AG10803 (cell line): ENCODE measurements around the gene CDC42BPB.

ENCODE experiments used
- DNase-seq: peaks from one replicate; pipeline ENCODE4 v3.0.0; 2010; ENCODE audit warnings: low read depth
- H3K4me3 ChIP-seq: 2 replicates; pipeline ENCODE4 v1.5.1; 2011; ENCODE audit warnings: mild to moderate bottlenecking, low read length, control low read depth
- TF ChIP-seq, protein P1 (sequence below): conservative IDR thresholded peaks from 2 replicates; pipeline ENCODE4 v1.5.1; 2011; ENCODE audit warnings: mild to moderate bottlenecking, low read length, control low read depth, inconsistent platforms

The CDC42BPB gene

DNA sequence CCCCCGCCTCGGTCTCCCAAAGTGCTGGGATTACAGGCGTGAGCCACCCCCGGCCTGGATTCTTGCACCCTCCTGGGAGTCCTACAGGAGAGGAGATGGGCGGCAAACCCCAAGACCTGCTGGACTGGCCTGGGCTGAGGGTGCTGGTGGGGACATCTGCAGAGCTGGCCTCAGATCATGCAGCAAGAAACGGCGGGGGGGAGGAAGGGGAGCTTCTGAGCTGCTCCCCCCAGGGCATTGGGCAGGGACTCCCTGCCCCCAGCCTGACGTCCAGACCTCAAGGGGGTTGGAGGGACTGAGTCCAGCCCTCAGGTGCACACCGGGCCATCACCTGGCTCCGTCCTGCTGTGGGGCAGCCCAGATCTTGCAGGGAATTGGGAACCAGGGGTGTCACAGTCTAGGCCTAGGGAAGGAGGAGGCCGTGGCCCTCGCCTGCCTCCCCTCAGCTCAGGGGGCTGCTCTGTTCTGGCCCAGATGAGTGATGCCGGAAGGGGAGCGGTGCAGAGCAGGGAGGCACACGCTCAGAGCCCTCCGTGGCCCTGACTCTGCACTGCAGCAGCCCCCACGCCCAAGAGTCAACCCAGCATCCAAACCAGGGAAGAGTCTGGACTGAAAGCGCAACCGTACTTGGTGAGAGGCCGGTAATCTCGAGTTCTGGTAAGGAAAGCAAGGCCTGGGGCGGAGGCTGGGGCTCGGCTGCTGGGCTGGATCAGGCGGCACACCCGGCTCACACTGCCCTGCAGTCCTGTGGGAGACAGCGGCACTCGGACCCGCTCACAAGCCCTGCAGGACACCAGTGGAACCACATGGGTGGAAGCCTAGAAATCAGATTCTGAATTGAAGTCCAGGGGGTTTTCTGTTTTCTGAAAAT lies 143.8 kb downstream of the CDC42BPB start:
- TF ChIP-seq, protein P1, sequence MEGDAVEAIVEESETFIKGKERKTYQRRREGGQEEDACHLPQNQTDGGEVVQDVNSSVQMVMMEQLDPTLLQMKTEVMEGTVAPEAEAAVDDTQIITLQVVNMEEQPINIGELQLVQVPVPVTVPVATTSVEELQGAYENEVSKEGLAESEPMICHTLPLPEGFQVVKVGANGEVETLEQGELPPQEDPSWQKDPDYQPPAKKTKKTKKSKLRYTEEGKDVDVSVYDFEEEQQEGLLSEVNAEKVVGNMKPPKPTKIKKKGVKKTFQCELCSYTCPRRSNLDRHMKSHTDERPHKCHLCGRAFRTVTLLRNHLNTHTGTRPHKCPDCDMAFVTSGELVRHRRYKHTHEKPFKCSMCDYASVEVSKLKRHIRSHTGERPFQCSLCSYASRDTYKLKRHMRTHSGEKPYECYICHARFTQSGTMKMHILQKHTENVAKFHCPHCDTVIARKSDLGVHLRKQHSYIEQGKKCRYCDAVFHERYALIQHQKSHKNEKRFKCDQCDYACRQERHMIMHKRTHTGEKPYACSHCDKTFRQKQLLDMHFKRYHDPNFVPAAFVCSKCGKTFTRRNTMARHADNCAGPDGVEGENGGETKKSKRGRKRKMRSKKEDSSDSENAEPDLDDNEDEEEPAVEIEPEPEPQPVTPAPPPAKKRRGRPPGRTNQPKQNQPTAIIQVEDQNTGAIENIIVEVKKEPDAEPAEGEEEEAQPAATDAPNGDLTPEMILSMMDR = no peak

DNA sequence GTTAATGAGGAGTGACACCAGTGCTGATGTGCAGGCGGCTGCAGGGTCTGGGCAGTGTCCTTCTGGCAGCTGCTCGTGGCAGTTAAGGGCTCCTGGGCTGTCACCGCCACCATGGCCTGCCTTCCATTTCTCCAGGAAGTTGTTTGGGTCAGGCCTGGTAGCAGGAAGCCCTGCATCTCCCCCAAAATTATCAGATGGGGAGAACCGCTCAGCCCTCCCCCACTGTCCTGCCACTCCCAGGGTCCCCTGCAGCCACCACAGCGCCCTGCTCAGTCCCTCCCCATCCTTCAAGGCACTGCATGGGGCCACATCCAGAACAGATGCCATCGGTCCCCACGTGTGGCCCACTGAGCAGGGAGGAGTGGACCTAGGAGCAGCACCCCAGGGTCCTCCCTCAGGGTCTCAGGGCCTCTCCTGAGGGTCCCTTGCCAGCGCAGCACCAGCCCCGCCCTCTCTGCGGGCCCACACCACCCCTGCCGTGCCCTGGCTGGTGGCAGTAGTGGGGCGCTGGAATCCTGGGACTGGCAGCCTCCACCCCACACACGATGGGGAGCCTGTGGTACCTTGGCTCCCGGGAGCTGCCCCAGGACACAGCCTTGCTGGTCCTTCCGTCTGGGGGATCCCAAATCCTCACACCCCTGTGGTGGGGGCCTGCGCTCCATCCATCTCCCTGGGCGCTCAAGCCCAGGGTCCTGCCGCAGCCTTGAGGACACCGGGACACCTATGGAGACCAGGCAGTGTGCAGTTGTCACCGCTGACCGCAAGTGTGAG lies 145.2 kb downstream of the CDC42BPB start:
- H3K4me3 ChIP-seq = no peak overlapping the region
- DNase-seq = no peak
- TF ChIP-seq, protein P1 = no peak

More for the DNA sequence above, 143.8 kb downstream of the CDC42BPB start:
- no peak for DNase-seq
- H3K4me3 ChIP-seq = no peak overlapping the region

DNA sequence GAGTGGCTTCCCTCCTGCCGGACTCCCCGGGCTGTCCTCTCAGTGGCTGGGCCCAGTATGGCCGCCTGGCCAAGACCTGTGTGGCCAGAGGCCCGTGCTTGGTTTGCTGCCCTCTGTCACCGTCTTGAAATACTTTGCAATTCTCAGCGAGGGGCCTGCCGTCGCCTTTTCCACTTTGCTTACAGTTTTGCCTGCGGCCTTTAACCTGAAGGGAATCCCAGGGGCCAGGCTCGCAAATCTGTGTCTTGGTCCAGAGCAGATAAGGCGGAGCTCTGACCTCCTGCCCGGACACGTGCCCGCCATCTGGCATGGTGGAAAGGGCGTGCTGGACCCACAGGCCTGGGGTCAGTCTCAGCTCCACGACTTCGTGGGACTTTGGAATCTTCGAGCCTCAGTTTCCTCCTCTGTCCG lies 145.8 kb downstream of the CDC42BPB start:
- H3K4me3 ChIP-seq = no peak overlapping the region
- DNase-seq = no peak
- TF ChIP-seq, protein P1 = no peak

DNA sequence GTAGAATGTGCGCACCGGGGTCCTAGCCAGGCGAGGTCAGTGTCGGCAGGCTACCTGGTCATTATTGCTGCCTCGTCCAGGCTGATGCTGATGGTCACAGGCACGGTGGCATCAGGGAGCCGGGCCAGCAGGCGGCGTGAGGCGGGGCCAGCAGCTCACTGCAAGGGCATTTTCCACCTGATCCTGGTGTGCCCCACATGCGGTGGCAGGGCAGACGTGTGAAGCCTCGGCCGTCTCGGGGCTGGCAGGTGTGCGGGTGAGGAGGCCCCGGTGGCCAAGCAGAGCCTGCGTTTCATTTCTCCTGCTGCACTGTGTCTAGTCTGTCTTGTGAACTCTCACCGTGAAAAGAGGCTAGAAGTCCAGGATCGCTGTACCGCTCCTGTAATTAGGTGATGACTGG lies 146.9 kb downstream of the CDC42BPB start:
- DNase-seq = no peak
- H3K4me3 ChIP-seq = no peak overlapping the region
- TF ChIP-seq, protein P1 = no peak

DNA sequence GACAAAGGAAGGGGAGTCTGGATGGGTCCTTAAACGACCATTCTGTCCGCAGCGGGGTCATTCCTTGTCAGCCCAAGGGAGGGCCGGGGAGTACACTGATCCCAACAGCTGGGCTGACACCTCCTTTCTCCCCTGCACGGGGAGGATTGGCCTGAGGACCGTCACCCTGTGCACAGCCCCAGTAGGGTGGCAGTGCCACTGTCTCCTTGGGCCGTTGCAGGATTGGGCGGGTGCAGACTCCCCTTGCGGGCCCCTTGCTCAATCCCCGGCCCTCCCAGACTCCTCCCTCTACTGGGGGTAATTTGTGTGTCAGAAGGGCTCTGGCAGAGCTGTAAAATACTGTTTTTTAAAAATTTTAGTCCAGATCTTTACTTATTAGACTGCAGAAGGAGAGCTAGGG lies 147.4 kb downstream of the CDC42BPB start:
- no peak overlapping the region for H3K4me3 ChIP-seq
- TF ChIP-seq, protein P1 = no peak
- DNase-seq = no peak

DNA sequence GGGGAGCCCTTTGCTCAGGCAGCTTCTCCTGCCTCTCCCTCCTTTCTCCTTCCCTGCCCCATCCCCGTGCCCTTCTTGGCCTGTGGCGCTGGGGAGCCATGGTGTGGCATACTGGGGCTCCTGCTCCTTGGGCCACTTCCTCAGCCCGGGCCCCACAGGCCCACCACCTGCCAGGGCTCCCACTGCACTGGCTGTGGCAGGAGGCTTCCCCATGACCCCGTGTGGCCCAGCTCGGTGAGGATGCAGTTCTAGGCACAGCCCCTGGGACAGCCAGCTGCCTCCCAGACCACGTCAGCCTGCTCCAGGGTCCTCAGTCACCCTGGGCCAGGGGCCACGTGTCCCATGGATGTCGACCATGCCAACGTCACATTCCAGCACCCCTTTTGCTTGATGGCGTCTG lies 147.9 kb downstream of the CDC42BPB start:
- H3K4me3 ChIP-seq = no peak overlapping the region
- TF ChIP-seq, protein P1 = no peak
- no peak for DNase-seq
